HepG2 (cell line): ENCODE data around the gene SEMA7A. TPM values are rescaled to one million over a fixed set of nuclear protein-coding genes. Genes with fewer than 3 reads are reported as not detected.

ENCODE experiments used
- AHR ChIP-seq: IDR thresholded peaks from 2 replicates; pipeline ENCODE4 v1.6.1; 2018; ENCODE audit warnings: missing genetic modification reagents, missing compliant biosample characterization
- DNMT3B ChIP-seq: conservative IDR thresholded peaks from 2 replicates; pipeline ENCODE4 v1.6.1; 2016; ENCODE audit warnings: missing biosample characterization, control low read depth
- HHEX ChIP-seq: IDR thresholded peaks from 2 replicates; pipeline ENCODE4 v1.6.1; 2016; ENCODE audit warnings: control low read depth
- MZF1 ChIP-seq: sonication (generic); formaldehyde crosslinking; IDR thresholded peaks from 2 replicates; pipeline ENCODE4 v1.8.1; 2023; ENCODE audit warnings: mild to moderate bottlenecking, missing genetic modification reagents, borderline replicate concordance
- NFE2 ChIP-seq: sonication (generic); formaldehyde crosslinking; IDR thresholded peaks from 2 replicates; pipeline ENCODE4 v1.4.0; 2020; ENCODE audit warnings: missing genetic modification reagents
- NFYC ChIP-seq: IDR thresholded peaks from 2 replicates; pipeline ENCODE4 v1.6.1; 2016; ENCODE audit warnings: missing genetic modification reagents, missing compliant biosample characterization
- PCBP1 ChIP-seq: fragments of 200-400 bp; formaldehyde crosslinking; IDR thresholded peaks from 2 replicates; pipeline ENCODE4 v1.6.1; 2017; ENCODE audit warnings: mild to moderate bottlenecking, low read depth, low read length, borderline replicate concordance
- PPARG ChIP-seq: conservative IDR thresholded peaks from 2 replicates; pipeline ENCODE4 v1.6.1; 2016; ENCODE audit warnings: missing biosample characterization, missing genetic modification reagents
- RBFOX2 ChIP-seq: fragments of 200-400 bp; formaldehyde crosslinking; IDR thresholded peaks from 2 replicates; pipeline ENCODE4 v1.6.1; 2017; ENCODE audit warnings: low read depth, mild to moderate bottlenecking, low read length
- U2AF1 ChIP-seq: fragments of 200-400 bp; formaldehyde crosslinking; optimal IDR thresholded peaks from 2 replicates; pipeline ENCODE3; 2017; ENCODE audit warnings: mild to moderate bottlenecking, low read depth, low read length
- WIZ ChIP-seq: sonication (generic); formaldehyde crosslinking; IDR thresholded peaks from 2 replicates; pipeline ENCODE4 v1.5.1; 2020; ENCODE audit warnings: mild to moderate bottlenecking, missing genetic modification reagents
- ZKSCAN8 ChIP-seq: IDR thresholded peaks from 2 replicates; pipeline ENCODE4 v1.6.1; 2016; ENCODE audit warnings: borderline replicate concordance, missing genetic modification reagents, missing compliant biosample characterization
- ZNF20 ChIP-seq: sonication (generic); formaldehyde crosslinking; IDR thresholded peaks from 2 replicates; pipeline ENCODE4 v1.4.0; 2020; ENCODE audit warnings: mild to moderate bottlenecking, moderate library complexity, missing genetic modification reagents
- ZNF598 ChIP-seq: sonication (generic); formaldehyde crosslinking; IDR thresholded peaks from 2 replicates; pipeline ENCODE4 v1.5.1; 2020; ENCODE audit warnings: mild to moderate bottlenecking, missing genetic modification reagents, borderline replicate concordance
- ZNF839 ChIP-seq: sonication (generic); formaldehyde crosslinking; IDR thresholded peaks from 2 replicates; pipeline ENCODE4 v1.4.0; 2020; ENCODE audit warnings: missing genetic modification reagents, mild to moderate bottlenecking, borderline replicate concordance
- polyA plus RNA-seq, 8 experiments: library from polyadenylated mRNA; depleted of rRNA in 3 of 8; stranded (reverse) in 7 of 8; unstranded in 1 of 8; fragments of >200 nt; fragmentation: Illumina TruSeq in 4 of 8; extraction: Trizol in 4 of 8; gene quantifications; 2 replicates each; pipeline versions ENCODE4 v1.2.1 to v1.2.3, GENCODE V29; 2011 to 2016; ENCODE audit warnings: low read depth in 4 of 8, missing spikeins in 1 of 8, mixed read lengths in 1 of 8; ENCODE audit not compliant: insufficient read depth in 1 of 8
- total RNA-seq, 5 experiments: library from RNA; depleted of rRNA; stranded (reverse); fragments of >200 nt; fragmentation: Illumina TruSeq; extraction: Trizol; gene quantifications; 2 replicates each; pipeline ENCODE4 v1.2.3, GENCODE V29; 2016; ENCODE audit warnings: low read depth in 1 of 5
- TF ChIP-seq, protein P1 (sequence below): sonication (generic); formaldehyde crosslinking; IDR thresholded peaks from 2 replicates; pipeline ENCODE4 v1.4.0; 2020; ENCODE audit warnings: missing genetic modification reagents
- TF ChIP-seq, protein P2 (sequence below): sonication (generic); formaldehyde crosslinking; IDR thresholded peaks from 2 replicates; pipeline ENCODE4 v1.5.0; 2020; ENCODE audit warnings: mild to moderate bottlenecking, missing genetic modification reagents
- TF ChIP-seq, protein P3 (sequence below): sonication (generic); formaldehyde crosslinking; IDR thresholded peaks from 2 replicates; pipeline ENCODE4 v1.8.0; 2022; ENCODE audit warnings: mild to moderate bottlenecking, missing genetic modification reagents, moderate library complexity
- TF ChIP-seq, protein P4 (sequence below): sonication (generic); formaldehyde crosslinking; IDR thresholded peaks from 2 replicates; pipeline ENCODE4 v1.5.0; 2020; ENCODE audit warnings: mild to moderate bottlenecking, low read depth, missing genetic modification reagents, borderline replicate concordance
- TF ChIP-seq, protein P5 (sequence below): sonication (generic); formaldehyde crosslinking; IDR thresholded peaks from 2 replicates; pipeline ENCODE4 v1.4.0; 2020; ENCODE audit warnings: mild to moderate bottlenecking, missing genetic modification reagents

The SEMA7A gene
- total and polyA plus RNA-seq, 2 of the 13 experiments (the other 11 are each of a cell fraction or from before 2014, with no cell fraction given) = 9.0 to 15.8 TPM

DNA sequence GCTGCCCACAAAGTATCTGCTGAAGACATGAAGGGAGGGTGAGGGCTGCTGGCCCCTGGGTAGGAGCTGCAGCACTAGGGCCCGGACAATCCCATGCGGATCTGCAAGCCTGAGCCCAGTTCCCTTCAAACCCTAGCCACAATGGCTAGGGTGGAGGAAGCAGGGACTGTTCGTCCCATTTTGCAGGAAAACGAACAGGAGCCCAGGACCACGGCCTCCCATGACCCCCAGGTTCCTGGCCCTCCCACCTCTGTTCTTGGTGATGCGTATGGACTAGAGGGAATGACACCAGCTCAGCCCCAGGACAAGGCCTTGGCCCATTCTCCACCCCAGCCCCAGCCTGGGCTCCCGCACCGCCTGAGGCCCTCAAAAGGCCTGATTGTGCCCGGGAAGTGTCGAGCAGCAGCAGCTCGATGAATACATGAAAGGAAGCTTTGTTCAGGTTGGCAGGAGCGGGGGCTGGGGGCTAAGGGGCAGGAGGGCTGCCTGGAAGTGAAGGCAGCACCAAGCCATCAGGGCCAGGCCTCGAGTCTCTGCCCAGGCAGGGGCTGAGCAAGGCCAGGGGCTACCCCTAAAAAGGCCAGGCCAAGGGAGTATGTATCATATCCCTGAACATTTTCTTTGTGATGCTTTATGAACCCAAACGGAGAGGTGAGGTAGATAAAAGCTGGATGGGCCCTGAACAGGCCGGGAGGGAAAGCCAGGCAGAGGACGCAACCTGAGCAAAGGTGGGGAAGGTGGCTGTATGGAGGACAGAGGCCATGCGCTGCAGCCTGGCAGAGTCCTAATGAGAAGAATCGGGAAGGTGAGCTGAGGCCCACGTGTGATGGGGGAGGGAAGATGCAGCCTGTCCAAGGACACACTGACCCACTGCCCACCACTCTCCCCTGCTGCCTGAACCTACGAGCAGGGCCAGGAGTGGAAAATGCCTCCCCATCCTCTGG lies 12.2 kb downstream of the SEMA7A start (continued):
- TF ChIP-seq, protein P1, sequence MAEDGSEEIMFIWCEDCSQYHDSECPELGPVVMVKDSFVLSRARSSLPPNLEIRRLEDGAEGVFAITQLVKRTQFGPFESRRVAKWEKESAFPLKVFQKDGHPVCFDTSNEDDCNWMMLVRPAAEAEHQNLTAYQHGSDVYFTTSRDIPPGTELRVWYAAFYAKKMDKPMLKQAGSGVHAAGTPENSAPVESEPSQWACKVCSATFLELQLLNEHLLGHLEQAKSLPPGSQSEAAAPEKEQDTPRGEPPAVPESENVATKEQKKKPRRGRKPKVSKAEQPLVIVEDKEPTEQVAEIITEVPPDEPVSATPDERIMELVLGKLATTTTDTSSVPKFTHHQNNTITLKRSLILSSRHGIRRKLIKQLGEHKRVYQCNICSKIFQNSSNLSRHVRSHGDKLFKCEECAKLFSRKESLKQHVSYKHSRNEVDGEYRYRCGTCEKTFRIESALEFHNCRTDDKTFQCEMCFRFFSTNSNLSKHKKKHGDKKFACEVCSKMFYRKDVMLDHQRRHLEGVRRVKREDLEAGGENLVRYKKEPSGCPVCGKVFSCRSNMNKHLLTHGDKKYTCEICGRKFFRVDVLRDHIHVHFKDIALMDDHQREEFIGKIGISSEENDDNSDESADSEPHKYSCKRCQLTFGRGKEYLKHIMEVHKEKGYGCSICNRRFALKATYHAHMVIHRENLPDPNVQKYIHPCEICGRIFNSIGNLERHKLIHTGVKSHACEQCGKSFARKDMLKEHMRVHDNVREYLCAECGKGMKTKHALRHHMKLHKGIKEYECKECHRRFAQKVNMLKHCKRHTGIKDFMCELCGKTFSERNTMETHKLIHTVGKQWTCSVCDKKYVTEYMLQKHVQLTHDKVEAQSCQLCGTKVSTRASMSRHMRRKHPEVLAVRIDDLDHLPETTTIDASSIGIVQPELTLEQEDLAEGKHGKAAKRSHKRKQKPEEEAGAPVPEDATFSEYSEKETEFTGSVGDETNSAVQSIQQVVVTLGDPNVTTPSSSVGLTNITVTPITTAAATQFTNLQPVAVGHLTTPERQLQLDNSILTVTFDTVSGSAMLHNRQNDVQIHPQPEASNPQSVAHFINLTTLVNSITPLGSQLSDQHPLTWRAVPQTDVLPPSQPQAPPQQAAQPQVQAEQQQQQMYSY (CRISPR knock-in tag) = no peak
- TF ChIP-seq RBFOX2 (peak; percentile 40; the same call in 1 of the 2 replicates), NFYC (CRISPR knock-in tag) (no peak), ZKSCAN8 (no peak), U2AF1 (peak; percentile 69), ZNF20 (CRISPR knock-in tag) (no peak), HHEX (CRISPR knock-in tag) (no peak), MZF1 (no peak), ZNF598 (no peak), PPARG (CRISPR knock-in tag) (no peak), WIZ (CRISPR knock-in tag) (no peak), NFE2 (CRISPR knock-in tag) (no peak), DNMT3B (CRISPR knock-in tag) (no peak), AHR (CRISPR knock-in tag) (no peak), PCBP1 (no peak), ZNF839 (0 out of 2 replicates have a peak, but pooled peaks have one; percentile 26)
- TF ChIP-seq, protein P2, sequence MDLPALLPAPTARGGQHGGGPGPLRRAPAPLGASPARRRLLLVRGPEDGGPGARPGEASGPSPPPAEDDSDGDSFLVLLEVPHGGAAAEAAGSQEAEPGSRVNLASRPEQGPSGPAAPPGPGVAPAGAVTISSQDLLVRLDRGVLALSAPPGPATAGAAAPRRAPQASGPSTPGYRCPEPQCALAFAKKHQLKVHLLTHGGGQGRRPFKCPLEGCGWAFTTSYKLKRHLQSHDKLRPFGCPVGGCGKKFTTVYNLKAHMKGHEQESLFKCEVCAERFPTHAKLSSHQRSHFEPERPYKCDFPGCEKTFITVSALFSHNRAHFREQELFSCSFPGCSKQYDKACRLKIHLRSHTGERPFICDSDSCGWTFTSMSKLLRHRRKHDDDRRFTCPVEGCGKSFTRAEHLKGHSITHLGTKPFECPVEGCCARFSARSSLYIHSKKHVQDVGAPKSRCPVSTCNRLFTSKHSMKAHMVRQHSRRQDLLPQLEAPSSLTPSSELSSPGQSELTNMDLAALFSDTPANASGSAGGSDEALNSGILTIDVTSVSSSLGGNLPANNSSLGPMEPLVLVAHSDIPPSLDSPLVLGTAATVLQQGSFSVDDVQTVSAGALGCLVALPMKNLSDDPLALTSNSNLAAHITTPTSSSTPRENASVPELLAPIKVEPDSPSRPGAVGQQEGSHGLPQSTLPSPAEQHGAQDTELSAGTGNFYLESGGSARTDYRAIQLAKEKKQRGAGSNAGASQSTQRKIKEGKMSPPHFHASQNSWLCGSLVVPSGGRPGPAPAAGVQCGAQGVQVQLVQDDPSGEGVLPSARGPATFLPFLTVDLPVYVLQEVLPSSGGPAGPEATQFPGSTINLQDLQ (CRISPR knock-in tag) = no peak
- TF ChIP-seq, protein P3, sequence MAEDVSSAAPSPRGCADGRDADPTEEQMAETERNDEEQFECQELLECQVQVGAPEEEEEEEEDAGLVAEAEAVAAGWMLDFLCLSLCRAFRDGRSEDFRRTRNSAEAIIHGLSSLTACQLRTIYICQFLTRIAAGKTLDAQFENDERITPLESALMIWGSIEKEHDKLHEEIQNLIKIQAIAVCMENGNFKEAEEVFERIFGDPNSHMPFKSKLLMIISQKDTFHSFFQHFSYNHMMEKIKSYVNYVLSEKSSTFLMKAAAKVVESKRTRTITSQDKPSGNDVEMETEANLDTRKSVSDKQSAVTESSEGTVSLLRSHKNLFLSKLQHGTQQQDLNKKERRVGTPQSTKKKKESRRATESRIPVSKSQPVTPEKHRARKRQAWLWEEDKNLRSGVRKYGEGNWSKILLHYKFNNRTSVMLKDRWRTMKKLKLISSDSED (CRISPR knock-in tag) = no peak
- TF ChIP-seq, protein P4, sequence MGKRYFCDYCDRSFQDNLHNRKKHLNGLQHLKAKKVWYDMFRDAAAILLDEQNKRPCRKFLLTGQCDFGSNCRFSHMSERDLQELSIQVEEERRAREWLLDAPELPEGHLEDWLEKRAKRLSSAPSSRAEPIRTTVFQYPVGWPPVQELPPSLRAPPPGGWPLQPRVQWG (CRISPR knock-in tag) = no peak
- TF ChIP-seq, protein P5, sequence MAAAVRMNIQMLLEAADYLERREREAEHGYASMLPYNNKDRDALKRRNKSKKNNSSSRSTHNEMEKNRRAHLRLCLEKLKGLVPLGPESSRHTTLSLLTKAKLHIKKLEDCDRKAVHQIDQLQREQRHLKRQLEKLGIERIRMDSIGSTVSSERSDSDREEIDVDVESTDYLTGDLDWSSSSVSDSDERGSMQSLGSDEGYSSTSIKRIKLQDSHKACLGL (CRISPR knock-in tag) = no peak
